GM19238 (cell line): ENCODE measurements around the gene DAW1.

ENCODE experiments used
- DNase-seq: peaks from one replicate; pipeline ENCODE4 v3.0.0; 2011; ENCODE audit warnings: low spot score; ENCODE audit not compliant: insufficient read length

Gene DAW1

DNA sequence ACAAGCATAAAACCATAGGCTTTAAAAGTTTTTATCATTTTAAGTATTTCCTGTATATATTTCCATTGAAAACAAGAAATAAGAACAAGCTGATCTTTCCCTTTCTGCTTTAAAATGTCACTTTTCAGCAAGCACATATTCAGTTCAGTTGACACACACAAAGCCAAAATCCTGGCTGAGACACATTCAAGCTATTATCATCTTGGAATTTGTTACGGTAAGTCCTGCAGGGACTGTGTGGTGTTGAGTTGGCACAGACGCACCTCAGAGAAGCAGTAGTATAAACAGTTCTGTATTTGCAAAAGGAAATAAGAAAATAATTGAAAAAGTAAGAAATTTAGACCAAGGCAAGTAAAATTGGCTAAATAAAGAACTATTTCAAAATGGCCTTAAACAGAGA, 10.4 kb upstream of the DAW1 start:
- no peak for DNase-seq

DNA sequence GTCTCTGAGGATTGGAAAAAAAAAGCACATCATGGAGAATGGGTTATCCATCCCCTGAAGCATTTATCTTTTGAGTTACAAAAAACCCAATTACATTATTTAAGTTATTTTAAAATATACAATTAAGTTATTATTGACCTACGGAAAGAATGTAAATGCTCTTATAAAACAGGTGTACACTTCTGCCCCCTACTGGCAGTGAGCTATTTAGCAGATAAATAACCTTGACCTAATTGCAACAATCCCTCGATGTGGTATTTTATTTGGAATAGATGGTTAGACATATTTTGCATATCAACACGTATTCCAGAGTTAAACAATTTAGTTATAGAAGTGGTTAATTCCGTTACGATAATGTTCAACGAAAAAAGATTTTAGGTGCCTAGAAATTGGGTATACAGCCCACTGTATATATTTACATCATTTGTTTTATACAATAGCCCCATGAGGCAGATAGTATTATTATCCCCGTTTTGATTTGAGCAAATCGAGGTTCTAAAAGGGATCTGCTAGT, 9.1 kb upstream of the DAW1 start:
- DNase-seq, result no peak

DNA sequence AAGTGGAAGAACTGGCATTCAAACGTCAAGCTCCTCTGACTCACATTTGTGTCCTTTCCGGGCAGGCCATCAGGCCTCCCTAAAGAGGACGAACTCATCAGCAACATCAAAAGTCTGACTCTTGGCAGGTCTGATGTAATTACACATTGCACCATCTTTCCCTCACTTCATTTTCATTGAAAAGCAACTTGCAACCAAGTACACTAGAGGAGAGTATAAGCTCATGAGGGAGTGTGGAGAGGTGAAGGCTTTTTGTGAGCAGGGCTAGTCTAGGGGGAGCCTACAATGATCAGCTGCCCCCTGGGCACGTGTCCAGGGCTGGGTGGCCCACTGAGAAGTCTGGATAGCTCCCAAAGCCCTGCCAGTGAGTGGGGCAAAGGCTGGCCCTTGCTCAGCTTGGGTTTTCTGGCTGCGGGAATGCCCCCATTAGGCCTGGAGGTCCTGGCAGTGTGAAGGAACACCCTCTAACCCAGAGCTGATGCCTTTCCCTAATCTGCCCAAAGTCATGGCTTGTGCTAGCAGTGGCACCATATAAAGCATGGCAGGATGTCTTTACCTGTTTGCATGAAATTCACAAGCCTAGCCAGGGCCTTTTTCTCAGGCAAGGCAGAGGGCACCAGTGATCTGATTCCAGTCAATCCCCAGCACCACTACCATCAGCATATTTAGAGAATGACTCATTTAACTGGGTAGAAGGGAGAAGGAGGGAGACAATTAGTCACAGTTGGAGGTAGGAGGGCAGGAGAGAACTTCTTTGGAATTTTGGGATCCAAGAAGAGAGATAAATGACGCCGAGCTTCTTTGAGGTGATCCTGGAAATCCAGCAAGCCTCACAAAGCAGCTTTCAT, 8.5 kb upstream of the DAW1 start:
- no peak for DNase-seq

- DNase-seq, result no peak
Measured at GRCh38 chr2:227864161-227864756, 7.2 kb upstream of the DAW1 start.

- no peak for DNase-seq
Measured at GRCh38 chr2:227865291-227865690, 6.1 kb upstream of the DAW1 start.

DNA sequence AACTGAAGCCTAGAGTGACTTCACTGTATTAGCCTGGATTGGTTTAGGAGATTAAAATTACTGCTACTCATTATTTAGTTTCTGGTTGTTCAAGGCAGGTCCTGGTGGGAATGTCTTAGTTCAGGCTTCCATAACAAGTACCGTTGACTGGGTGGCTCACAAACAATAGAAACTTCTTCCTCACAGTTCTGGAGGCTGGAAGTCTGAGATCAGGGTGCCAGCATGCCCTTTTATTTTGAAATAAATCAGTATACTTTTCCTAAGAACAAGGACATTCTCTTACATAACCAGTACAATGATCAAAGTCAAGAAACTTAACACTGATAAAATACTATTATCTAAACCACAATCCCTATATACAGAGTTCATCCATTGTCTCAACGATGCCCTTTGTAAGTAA, 4.0 kb upstream of the DAW1 start:
- DNase-seq, result no peak

- no peak for DNase-seq
Measured at GRCh38 chr2:227870710-227871374, 589 bp upstream of the DAW1 start.

DNA sequence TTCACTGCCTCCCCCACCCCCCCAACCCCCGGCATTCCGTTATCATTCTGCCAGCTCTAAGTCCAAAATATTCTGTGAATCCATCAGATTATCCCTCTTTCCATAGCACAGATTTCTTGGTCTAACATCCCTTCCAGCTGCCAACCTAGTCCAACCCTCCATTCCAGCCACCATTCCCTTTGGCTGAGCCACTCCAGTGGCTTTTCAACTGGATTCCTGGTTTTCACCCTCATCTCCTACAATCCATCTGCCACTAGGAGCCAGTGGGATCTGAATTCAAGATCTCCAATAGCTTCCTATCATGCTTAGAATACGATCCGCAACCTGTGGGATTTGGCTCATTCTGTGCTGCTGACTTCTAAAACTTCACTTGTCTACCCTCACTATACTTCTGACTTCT, 1.2 kb downstream of the DAW1 start:
- DNase-seq, result no peak

GRCh38 chr2:227876300-227876801, 4.9 kb downstream of the DAW1 start:
- DNase-seq, result no peak

GRCh38 chr2:227877421-227878310, 6.2 kb downstream of the DAW1 start:
- DNase-seq, result no peak

- no peak for DNase-seq
Measured at GRCh38 chr2:227880460-227880859, 9.0 kb downstream of the DAW1 start.

GRCh38 chr2:227881866-227882517, 10.6 kb downstream of the DAW1 start:
- no peak for DNase-seq

DNA sequence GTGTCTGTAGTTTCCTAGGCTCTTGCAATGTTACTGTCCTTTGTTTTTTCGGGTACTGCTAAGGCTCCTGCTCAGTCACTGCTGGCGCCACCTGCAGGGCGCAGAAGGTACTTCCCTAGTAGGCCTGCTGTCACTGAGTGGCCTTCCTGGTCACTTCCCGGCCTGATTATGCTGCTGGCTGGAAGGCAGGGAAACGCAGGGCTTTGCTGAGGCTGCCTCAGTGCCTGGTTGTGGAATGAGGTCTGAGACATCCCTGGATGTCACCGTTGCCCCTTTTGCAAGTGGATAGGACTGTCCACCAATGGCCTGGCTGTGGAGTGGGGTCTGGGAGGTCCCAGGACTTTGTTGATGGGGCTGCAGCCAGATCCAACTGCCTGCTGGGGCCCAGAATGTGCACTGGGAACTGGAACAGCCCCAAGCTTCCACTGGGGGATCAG, 13.1 kb downstream of the DAW1 start:
- DNase-seq, result peak; percentile 52

DNA sequence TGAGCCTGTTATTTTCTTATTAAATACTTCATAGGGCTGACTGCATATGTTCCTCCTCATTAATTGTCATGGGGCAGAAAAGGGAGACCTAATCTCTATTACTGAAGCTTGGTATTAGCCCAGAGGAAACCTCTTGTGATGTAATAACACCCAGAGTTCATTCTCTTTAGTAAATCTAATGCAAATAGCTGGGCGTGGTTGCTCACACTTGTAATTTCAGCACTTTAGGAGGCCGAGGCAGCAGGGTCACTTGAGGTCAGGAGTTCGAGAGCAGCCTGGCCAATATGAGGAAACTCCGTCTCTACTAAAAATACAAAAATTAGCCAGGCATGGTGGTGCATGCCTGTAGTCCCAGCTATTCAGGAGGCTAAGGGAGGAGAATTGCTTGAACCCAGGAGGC, 14.7 kb downstream of the DAW1 start:
- no peak for DNase-seq

DNA sequence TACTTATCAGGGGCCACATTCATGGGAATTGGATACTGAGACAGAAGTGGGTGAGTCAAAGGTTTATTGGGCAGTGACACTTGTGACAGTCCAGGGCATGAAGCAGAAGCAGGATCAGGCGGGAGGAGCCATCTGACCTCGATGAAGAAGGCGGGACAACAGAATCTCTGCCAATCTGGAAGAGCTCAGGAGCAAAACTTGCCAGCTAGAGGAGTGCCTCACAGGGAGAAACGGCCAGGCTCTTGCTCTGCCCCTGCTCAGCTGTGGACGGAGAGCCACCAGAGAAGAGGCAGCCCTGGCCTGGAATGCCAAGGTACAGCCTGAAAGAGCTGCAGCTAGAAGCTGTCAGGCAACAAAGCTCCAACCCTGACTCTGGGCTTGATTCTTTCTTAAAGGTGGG, 16.9 kb downstream of the DAW1 start:
- DNase-seq, result no peak

- no peak for DNase-seq
Measured at GRCh38 chr2:227889336-227889735, 17.9 kb downstream of the DAW1 start.

- no peak for DNase-seq
Measured at GRCh38 chr2:227890495-227891079, 19.2 kb downstream of the DAW1 start.

- no peak for DNase-seq
Measured at GRCh38 chr2:227891673-227892072, 20.2 kb downstream of the DAW1 start.

GRCh38 chr2:227903381-227903780, 31.9 kb downstream of the DAW1 start:
- no peak for DNase-seq

DNA sequence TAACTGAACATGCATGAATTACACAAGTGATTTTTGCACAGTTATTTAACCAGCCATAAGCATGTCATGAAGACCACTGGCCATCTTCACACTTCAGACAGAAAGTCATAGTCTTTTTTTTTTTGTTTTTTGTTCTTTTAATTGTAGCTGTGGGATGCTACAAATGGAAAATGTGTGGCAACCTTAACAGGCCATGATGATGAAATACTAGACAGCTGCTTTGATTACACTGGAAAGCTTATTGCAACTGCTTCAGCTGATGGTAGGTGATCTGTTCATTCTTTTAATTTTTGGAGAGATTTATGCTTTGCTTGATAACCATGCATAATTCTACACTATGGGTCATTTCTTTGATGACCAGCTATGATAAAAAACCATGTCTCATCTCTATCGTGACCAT, 35.6 kb downstream of the DAW1 start:
- DNase-seq, result no peak
